A549 (cell line): Measurements from ENCODE around the gene HSD11B1L.

Experiments used
- EP300 ChIP-seq, 2 experiments: fragments of >200 bp; sonication (Bioruptor Twin); formaldehyde crosslinking; IDR thresholded peaks; 2 replicates in 1 of 2; 3 replicates in 1 of 2; pipeline ENCODE4 v1.6.1; 2016 to 2017
- MAX ChIP-seq: IDR thresholded peaks from 2 replicates; pipeline ENCODE4 v1.6.1; 2012
- NPAS2 ChIP-seq: fragments of 250-450 bp; sonication (Bioruptor Pico); IDR thresholded peaks from 2 replicates; pipeline ENCODE4 v1.8.0; 2022; ENCODE audit warnings: mild to moderate bottlenecking, moderate library complexity, borderline replicate concordance
- PBX3 ChIP-seq: IDR thresholded peaks from 2 replicates; pipeline ENCODE4 v1.6.1; 2012
- POLR2A ChIP-seq: IDR thresholded peaks from 2 replicates; pipeline ENCODE4 v1.6.1; 2012; ENCODE audit warnings: mild to moderate bottlenecking, low read length
- POLR2AphosphoS2 ChIP-seq: conservative IDR thresholded peaks from 2 replicates; pipeline ENCODE4 v1.6.1; 2012; ENCODE audit warnings: low read length, improper control_type of control experiment, inconsistent platforms
- RARB ChIP-seq: fragments of 250-450 bp; sonication (Bioruptor Pico); IDR thresholded peaks from 2 replicates; pipeline ENCODE4 v1.8.0; 2021; ENCODE audit warnings: mild to moderate bottlenecking, moderate library complexity
- REST ChIP-seq: fragments of 200-600 bp; sonication (generic); IDR thresholded peaks from 2 replicates; pipeline ENCODE4 v1.6.1; 2016; ENCODE audit warnings: antibody characterized with exemption, mild to moderate bottlenecking, moderate library complexity
- SMC3 ChIP-seq: fragments of >200 bp; sonication (Bioruptor Twin); formaldehyde crosslinking; IDR thresholded peaks from 3 replicates; pipeline ENCODE4 v1.6.1; 2018; ENCODE audit warnings: inconsistent platforms
- ZC3H11A ChIP-seq: fragments of 450-650 bp; IDR thresholded peaks from 2 replicates; pipeline ENCODE4 v1.6.1; 2014; ENCODE audit warnings: antibody characterized with exemption, mild to moderate bottlenecking
- ZSCAN20 ChIP-seq: fragments of 250-450 bp; sonication (Bioruptor Pico); IDR thresholded peaks from 2 replicates; pipeline ENCODE4 v1.8.0; 2022; ENCODE audit warnings: mild to moderate bottlenecking, moderate library complexity
- TF ChIP-seq, protein P1 (sequence below): fragments of >200 bp; sonication (Bioruptor Twin); formaldehyde crosslinking; IDR thresholded peaks from 3 replicates; pipeline ENCODE4 v1.5.1; 2016
- TF ChIP-seq, protein P2 (sequence below): fragments of 450-650 bp; IDR thresholded peaks from 2 replicates; pipeline ENCODE4 v1.6.1; 2014; ENCODE audit warnings: antibody characterized with exemption

GRCh38 chr19:5682107-5682482, 1.3 kb downstream of the HSD11B1L start:
- TF ChIP-seq ZC3H11A = no peak
- TF ChIP-seq, protein P1, sequence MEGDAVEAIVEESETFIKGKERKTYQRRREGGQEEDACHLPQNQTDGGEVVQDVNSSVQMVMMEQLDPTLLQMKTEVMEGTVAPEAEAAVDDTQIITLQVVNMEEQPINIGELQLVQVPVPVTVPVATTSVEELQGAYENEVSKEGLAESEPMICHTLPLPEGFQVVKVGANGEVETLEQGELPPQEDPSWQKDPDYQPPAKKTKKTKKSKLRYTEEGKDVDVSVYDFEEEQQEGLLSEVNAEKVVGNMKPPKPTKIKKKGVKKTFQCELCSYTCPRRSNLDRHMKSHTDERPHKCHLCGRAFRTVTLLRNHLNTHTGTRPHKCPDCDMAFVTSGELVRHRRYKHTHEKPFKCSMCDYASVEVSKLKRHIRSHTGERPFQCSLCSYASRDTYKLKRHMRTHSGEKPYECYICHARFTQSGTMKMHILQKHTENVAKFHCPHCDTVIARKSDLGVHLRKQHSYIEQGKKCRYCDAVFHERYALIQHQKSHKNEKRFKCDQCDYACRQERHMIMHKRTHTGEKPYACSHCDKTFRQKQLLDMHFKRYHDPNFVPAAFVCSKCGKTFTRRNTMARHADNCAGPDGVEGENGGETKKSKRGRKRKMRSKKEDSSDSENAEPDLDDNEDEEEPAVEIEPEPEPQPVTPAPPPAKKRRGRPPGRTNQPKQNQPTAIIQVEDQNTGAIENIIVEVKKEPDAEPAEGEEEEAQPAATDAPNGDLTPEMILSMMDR = no peak
- TF ChIP-seq RARB (CRISPR knock-in tag) = no peak
- TF ChIP-seq POLR2A = no peak
- no peak for TF ChIP-seq ZSCAN20 (CRISPR knock-in tag)
- no peak for TF ChIP-seq REST
- TF ChIP-seq SMC3 = no peak
- no peak for TF ChIP-seq POLR2AphosphoS2
- TF ChIP-seq, protein P2, sequence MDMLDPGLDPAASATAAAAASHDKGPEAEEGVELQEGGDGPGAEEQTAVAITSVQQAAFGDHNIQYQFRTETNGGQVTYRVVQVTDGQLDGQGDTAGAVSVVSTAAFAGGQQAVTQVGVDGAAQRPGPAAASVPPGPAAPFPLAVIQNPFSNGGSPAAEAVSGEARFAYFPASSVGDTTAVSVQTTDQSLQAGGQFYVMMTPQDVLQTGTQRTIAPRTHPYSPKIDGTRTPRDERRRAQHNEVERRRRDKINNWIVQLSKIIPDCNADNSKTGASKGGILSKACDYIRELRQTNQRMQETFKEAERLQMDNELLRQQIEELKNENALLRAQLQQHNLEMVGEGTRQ = no peak
- no peak for TF ChIP-seq EP300 (IDR thresholded peaks at IDR 0.05)
- TF ChIP-seq MAX = no peak
- no peak for TF ChIP-seq NPAS2
- TF ChIP-seq PBX3 = no peak
